RWPE2 (cell line): Measurements from ENCODE around the gene CCSER2.

ENCODE experiments used
- ATAC-seq: fragments of 200-7000 bp; cut with Tn5 transposase; 3 replicates; pipeline ENCODE4 v1.9.1; 2021; ENCODE audit warnings: low read depth
- DNase-seq: peaks from one replicate; pipeline ENCODE4 v3.0.0-alpha.2; 2020; ENCODE audit warnings: low spot score
- H3K27ac ChIP-seq: fragments of 450-650 bp; 2 replicates; pipeline ENCODE4 v1.5.1; 2017; ENCODE audit warnings: mild to moderate bottlenecking; ENCODE audit not compliant: poor library complexity, severe bottlenecking
- H3K27me3 ChIP-seq: fragments of 250-450 bp; sonication (Bioruptor Pico); 2 replicates; pipeline ENCODE4 v1.5.1; 2021; ENCODE audit warnings: mild to moderate bottlenecking, moderate library complexity; ENCODE audit not compliant: insufficient read depth, poor library complexity, severe bottlenecking
- H3K36me3 ChIP-seq: fragments of 250-450 bp; sonication (Bioruptor Pico); 2 replicates; pipeline ENCODE4 v1.5.1; 2020; ENCODE audit warnings: low read depth, mild to moderate bottlenecking, moderate library complexity
- H3K4me1 ChIP-seq: fragments of 250-450 bp; sonication (Bioruptor Pico); 2 replicates; pipeline ENCODE4 v1.5.1; 2021; ENCODE audit warnings: mild to moderate bottlenecking, moderate library complexity; ENCODE audit not compliant: insufficient read depth, poor library complexity, severe bottlenecking
- H3K4me3 ChIP-seq: fragments of 250-450 bp; sonication (Bioruptor Pico); 2 replicates; pipeline ENCODE4 v1.5.1; 2021; ENCODE audit warnings: mild to moderate bottlenecking, moderate library complexity; ENCODE audit not compliant: severe bottlenecking
- H3K9me3 ChIP-seq: fragments of 250-450 bp; sonication (Bioruptor Pico); 2 replicates; pipeline ENCODE4 v1.5.1; 2021; ENCODE audit warnings: mild to moderate bottlenecking, moderate library complexity; ENCODE audit not compliant: severe bottlenecking
- TF ChIP-seq, protein P1 (sequence below): fragments of 450-650 bp; IDR thresholded peaks from one replicate; pipeline ENCODE4 v1.5.1; 2017; ENCODE audit warnings: mild to moderate bottlenecking, moderate library complexity; ENCODE audit not compliant: poor library complexity, severe bottlenecking

The CCSER2 gene

DNA sequence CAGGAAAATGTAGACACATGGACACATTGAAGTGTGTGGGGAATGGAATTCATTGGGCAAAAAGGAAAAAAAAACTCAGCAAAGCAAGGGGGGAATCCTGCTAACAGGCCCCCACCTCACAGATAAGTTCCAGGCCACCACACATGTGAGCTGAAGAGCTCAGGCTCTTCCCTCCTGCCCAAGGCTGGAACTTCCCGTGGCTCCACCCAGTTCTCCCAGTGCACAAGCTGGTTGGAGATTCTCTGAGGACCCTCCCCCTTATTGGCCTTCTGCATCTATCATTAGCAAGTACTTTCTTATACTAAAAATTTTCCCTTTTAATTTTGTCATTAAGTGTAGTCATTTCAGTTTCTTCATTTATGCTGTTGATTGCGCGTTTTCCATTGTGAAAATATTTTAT, 190.8 kb downstream of the CCSER2 start:
- DNase-seq (no peak), ATAC-seq (no peak)
- Histone ChIP-seq H3K4me3 (no peak overlapping the region), H3K4me1 (no peaks in the 10 kb centered on the region), H3K27me3 (no peaks in the 10 kb centered on the region), H3K27ac (no peak overlapping the region), H3K36me3 (peaks cover 3% of the 10 kb centered on the region; the same call in 1 of the 2 replicates), H3K9me3 (no peaks in the 10 kb centered on the region)
- TF ChIP-seq, protein P1, sequence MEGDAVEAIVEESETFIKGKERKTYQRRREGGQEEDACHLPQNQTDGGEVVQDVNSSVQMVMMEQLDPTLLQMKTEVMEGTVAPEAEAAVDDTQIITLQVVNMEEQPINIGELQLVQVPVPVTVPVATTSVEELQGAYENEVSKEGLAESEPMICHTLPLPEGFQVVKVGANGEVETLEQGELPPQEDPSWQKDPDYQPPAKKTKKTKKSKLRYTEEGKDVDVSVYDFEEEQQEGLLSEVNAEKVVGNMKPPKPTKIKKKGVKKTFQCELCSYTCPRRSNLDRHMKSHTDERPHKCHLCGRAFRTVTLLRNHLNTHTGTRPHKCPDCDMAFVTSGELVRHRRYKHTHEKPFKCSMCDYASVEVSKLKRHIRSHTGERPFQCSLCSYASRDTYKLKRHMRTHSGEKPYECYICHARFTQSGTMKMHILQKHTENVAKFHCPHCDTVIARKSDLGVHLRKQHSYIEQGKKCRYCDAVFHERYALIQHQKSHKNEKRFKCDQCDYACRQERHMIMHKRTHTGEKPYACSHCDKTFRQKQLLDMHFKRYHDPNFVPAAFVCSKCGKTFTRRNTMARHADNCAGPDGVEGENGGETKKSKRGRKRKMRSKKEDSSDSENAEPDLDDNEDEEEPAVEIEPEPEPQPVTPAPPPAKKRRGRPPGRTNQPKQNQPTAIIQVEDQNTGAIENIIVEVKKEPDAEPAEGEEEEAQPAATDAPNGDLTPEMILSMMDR, result no peak

DNA sequence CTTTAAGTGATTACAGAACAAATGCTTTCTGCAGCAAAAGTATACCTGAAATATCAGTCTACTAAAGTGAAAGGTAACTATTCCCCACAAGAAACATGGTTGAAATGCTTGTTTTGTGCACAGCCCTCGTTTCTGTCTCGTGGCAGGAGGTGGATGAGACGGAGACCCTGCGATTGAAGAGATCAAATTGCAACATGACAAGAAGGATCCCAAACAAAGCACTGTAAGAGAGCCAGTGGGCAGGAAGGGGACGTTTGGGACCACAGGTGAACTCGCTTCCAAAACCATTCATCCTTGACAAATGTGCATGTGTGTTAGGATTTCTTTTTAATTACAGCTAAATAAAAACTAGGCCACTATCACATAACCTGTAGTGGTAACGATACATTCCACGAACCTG, 192.6 kb downstream of the CCSER2 start:
- TF ChIP-seq, protein P1, result no peak
- H3K36me3 ChIP-seq, result no peaks in the 10 kb centered on the region
- peaks cover 4% of the 10 kb centered on the region for H3K4me1 ChIP-seq
- H3K27ac ChIP-seq, result no peak overlapping the region
- ATAC-seq (no peak), DNase-seq (no peak)
- H3K4me3 ChIP-seq, result no peak overlapping the region
- H3K27me3 ChIP-seq, result no peaks in the 10 kb centered on the region
- no peaks in the 10 kb centered on the region for H3K9me3 ChIP-seq

DNA sequence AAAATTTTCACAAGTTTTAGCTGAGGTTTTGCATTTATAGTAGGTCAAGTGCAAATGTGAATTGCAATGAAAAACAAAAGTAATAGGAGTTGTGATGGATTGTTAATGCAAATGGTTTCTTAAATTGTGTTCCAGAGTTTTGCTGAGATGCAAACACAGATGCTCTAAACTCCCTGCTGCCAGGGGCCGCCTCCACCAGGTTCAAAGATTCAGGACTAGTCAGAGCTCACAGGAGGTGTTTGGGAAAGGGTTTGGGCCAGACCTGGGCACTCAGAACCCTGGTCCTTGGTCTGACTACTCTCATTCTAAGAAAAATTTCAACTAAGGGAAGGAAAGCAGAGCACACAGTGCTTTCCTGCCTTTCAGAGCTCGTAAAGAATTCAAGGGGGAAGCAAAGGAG, 193.1 kb downstream of the CCSER2 start:
- H3K4me3 ChIP-seq, result no peak overlapping the region
- DNase-seq (no peak), ATAC-seq (no peak)
- no peak overlapping the region for H3K27ac ChIP-seq
- peaks cover 4% of the 10 kb centered on the region for H3K4me1 ChIP-seq
- no peaks in the 10 kb centered on the region for H3K36me3 ChIP-seq
- no peaks in the 10 kb centered on the region for H3K9me3 ChIP-seq
- H3K27me3 ChIP-seq, result no peaks in the 10 kb centered on the region
- TF ChIP-seq, protein P1, result no peak

DNA sequence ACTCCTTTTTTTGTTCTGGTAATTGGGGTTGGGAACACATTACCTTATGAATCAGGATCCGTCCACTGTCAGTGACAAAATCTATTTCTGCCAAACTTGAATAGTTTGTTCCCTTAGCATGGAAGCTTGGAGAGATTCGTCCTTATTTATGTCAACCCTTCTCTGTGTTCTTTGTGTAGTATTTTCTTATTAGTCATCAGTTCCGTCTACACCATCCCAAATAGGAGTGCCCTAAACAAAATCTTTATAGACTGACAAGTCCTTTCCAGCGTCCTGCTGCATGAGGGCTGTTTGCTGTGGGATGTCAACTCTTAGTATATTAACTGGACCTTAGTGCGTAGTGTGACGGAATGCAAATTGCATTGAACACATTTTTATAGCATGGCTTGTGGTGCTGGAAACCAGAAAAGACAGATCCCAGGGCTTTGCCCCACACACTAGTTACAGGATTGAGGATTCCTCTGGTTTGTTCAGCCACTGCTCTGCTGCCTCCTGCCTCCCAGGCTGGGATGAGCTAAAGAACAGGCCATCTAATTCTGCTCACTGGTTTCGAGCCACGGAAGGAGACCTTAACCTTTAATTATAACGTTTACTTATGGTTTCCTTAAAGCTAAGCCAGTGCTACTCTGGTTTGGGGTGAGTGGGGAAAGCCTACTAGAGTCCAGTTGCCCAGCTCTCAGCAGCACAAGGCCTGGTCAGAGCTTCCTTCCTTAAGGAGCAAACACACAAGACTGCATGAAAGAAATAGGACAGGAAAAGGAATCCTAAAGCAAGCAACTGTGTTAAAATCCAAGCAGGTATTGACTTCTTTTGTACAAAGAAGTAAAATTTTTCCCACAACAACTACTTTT, 194.4 kb downstream of the CCSER2 start:
- H3K9me3 ChIP-seq, result no peaks in the 10 kb centered on the region
- TF ChIP-seq, protein P1, result no peak
- peak; percentile 33; the same call in 1 of the 3 replicates for ATAC-seq
- H3K36me3 ChIP-seq, result no peaks in the 10 kb centered on the region
- no peak overlapping the region for H3K4me3 ChIP-seq
- H3K4me1 ChIP-seq, result peaks cover 4% of the 10 kb centered on the region
- H3K27ac ChIP-seq, result no peak overlapping the region
- no peaks in the 10 kb centered on the region for H3K27me3 ChIP-seq
- DNase-seq, result no peak

DNA sequence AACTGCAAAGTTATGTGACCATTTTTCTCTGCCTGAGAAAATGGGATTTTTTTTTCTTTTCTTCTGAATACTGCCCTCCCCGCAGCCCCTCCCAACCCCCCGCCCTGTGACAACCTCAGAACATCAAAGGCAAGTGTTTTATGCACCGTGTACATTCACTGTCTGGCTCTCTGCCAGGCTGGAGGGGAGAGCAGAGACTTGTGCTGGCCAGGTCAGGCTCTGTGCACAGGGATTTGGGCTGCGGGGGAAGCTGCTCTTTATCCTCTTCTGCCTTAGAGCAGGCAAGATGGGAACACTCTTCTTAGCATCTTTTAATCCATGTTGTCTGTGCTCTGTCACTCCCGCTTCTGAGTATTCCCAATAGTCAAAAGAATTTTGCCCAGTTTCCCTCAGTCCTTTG, 195.1 kb downstream of the CCSER2 start:
- Histone ChIP-seq H3K4me1 (peaks cover 4% of the 10 kb centered on the region), H3K36me3 (no peaks in the 10 kb centered on the region), H3K27me3 (no peaks in the 10 kb centered on the region), H3K9me3 (no peaks in the 10 kb centered on the region), H3K4me3 (no peak overlapping the region), H3K27ac (no peak overlapping the region)
- no peak for DNase-seq
- ATAC-seq, result no peak
- TF ChIP-seq, protein P1, result no peak
